SKM-1 treated with dmso at 0.1 percent for 144 hours (cell line): ENCODE measurements around the gene WDR83.
"Not testable (repeated sequence)": the region's sequence is repeated elsewhere in the genome, so short reads cannot be mapped to it uniquely, and the experiment has no call there.

ENCODE experiments used
- DNase-seq: peaks from one replicate; lab custom pipeline; 2025; ENCODE audit not compliant: unreplicated experiment; lab: John Stamatoyannopoulos, UW

The WDR83 gene

GRCh38 chr19:12711187-12711586, 44.6 kb downstream of the WDR83 start:
- DNase-seq = no peak

DNA sequence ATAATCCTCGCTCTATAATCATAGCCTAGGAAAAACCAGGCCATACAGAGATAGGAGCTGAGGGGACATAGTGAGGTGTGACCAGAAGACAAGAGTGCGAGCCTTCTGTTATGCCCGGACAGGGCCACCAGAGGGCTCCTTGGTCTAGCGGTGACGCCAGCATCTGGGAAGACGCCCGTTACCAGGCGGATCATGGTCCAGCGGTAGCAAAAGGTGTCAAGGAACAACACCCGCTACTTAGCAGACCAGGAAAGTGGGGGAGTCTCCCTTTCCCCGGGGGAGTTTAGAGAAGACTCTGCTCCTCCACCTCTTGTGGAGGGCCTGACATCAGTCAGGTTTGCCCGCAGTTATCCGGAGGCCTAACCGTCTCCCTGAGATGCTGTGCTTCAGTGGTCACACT, 45.5 kb downstream of the WDR83 start:
- DNase-seq = not testable (repeated sequence)

DNA sequence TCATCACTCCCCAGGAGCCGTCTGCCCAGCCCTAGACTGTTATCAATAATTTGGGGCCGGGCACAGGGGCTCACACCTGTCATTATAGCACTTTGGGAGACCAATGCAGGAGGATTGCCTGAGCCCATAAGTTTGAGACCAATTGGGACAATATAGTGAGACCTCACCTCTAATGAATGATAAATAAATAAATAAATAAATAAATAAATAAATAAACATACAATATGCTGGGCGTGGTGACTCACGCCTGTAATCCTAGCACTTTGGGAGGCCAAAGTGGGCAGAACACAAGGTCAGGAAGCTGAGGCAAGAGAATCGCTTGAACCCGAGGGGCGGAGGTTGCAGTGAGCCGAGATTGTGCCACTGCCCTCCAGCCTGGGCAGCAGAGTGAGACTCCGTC, 46.7 kb downstream of the WDR83 start:
- not testable (repeated sequence) for DNase-seq

GRCh38 chr19:12715102-12715501, 48.5 kb downstream of the WDR83 start:
- DNase-seq = no peak

GRCh38 chr19:12715929-12716328, 49.3 kb downstream of the WDR83 start:
- DNase-seq = no peak

GRCh38 chr19:12720296-12720695, 53.7 kb downstream of the WDR83 start:
- DNase-seq = no peak

DNA sequence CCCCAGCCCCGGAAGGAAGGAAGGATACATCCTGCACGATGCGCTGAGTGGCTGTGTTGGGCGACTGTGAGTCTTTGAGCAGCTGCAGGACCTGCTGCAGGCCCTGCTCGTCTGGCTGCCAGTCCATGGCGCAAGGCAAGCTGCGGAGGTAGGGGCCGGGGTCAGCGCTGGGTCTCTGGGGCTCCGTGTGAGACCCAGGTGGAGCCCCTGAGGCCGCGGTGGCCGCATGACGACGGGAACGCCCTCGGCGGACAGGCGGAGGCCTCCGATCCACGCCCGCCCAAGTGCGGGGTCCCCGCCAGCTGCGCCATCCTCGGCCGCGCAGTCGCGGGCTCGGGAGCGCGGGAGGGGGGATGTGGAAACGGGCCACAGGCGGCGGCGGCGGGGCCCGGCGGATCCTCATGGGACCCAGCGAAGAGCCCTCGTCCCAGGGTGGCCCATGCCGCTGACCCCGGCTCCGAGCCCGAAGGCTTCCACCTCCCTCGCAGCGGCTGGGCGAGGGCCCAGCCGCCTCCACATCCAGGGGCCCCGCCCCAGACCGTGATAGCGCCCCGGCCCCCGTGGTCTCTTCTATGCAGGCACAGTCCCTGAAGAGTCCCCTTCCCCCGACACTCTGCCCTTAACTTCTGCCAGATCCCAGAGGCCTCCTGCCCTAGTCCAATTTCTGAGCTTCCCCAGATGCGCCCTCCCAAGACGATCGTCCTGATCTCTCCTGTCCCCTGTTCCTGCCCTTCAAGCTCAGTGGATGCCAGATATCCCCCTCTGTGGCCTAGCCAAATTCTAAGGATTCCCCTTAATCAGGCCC, 54.4 kb downstream of the WDR83 start:
- DNase-seq = no peak

DNA sequence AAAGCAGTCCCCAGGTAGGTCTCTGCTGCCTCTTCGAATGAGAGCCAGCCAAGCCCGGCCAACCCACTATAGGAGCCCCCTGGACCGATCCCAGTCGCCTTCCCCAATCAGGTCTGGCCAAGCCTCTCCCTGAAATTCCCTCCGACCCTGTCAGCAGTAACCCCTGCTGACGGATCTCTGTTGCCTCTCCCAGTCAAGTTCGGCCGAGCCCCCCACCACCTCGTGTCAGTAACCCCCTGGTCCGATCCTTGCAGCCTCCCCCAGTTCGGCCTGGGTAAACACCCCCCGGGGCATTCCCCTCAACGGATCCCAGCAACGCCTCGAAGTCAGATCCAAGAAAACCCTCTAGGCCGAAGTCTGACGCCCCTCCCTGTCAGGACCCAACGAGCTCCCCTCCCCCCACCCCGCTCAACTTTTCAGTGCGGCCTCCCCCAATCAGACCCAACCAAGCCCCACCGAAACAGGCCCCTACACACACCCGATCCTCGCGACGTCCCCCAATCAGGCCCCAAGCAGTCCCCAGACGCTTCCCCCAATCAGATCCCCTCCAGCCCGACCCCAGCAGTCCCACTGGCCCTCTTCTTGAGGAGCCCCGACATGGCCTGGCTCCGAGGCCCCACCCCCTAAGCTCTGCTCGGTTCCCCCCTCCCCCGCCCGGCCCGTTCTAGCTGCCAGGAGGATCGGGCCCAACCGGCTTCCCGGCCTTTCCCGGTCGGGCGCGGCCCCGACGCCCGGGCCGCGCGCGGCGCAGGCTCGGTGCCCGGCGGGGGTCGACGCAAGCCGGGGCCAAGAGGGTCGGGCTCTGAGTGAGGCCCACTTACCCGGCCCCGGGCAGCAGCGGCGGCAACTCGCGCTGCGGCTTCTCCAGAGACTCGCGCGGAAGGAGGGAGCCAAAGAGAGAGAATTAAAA, 55.3 kb downstream of the WDR83 start:
- DNase-seq = no peak

GRCh38 chr19:12722566-12723380, 56.2 kb downstream of the WDR83 start:
- peak; percentile 97 for DNase-seq

DNA sequence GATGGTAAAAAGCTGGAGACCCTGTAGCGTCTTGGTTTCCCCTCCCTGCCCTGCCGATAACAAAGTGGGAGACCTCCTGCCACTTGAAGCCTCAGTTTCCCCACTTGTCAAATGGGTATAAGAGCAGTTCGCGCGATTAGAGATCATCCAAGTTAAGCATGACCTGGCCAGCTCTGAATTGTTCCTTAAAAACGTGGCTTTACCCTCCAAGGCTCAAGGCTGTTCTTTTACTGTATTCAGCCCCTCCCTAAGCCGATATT, 56.7 kb downstream of the WDR83 start:
- no peak for DNase-seq

DNA sequence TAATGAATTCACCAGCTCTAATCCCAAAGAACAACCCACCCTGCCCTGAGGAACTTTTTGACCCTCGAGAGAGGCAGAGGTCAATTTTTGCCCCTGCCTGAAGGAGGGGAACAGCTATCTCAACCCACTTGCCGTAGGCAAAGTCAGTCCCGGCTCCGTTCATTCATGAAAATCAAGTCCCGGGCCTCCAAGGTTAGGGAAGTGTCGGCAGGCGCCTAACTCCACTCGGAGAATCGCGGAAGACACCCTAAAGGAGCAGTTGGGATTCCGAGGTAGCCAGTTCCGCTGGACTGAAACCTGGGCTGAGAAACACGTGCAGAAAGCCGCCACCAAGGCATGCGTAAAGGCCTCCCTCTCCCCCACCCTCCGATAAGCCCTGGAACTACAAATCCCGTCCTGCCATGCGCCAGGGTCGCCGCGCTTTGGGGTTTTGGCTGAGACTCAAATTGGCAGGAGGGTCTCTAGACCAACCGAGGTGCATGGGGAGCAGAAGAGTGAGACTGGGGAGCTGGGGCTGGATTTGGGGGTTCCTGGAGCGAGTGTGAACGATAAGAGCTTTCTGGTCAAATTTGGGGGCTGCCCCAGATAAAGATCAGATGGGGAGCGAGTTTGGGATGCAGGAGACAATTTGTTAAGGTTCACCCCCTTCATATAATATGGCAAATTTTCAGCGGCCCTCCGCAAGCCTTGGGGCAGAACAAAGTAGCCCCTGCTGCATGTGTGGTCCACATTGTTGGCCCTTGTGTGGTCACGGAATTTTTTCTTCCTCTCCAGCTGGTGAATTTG, 57.2 kb downstream of the WDR83 start, which contains the start of gene TNPO2:
Gene TNPO2, minus strand, starts transcription at position 292 of the 786 bp plus-strand sequence. CDS start 2,955 bp downstream, outside the sequence.
- DNase-seq = peak; percentile 68
